ENCODE data around the gene DUSP5.

Gene DUSP5

DNA sequence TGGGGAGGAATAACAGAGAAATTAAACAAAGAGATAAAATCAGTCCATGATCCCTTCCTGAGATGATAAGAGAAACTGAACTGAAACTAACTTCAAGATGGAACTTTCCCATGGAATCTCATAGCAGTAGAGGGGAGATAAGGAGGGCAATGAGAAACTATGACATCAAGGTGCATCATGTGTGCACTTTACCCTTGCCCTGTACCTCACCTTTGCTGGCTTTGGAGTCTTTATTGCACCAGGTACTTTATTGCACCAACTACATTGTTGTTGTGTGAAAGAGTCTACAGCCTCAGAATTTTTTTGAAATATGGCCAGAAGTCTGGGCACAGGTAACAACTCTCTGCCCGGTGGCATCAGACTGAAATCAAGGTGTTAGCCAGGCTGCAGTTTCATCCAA is 58.6 kb downstream of the DUSP5 start:
- no peak for DNase-seq (ENCODE audit: low read depth in 2 of 2)
- TF ChIP-seq, protein P1, sequence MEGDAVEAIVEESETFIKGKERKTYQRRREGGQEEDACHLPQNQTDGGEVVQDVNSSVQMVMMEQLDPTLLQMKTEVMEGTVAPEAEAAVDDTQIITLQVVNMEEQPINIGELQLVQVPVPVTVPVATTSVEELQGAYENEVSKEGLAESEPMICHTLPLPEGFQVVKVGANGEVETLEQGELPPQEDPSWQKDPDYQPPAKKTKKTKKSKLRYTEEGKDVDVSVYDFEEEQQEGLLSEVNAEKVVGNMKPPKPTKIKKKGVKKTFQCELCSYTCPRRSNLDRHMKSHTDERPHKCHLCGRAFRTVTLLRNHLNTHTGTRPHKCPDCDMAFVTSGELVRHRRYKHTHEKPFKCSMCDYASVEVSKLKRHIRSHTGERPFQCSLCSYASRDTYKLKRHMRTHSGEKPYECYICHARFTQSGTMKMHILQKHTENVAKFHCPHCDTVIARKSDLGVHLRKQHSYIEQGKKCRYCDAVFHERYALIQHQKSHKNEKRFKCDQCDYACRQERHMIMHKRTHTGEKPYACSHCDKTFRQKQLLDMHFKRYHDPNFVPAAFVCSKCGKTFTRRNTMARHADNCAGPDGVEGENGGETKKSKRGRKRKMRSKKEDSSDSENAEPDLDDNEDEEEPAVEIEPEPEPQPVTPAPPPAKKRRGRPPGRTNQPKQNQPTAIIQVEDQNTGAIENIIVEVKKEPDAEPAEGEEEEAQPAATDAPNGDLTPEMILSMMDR (IDR thresholded peaks at IDR 0.05; ENCODE audit: low read depth, low read length) = no peak
- no peak overlapping the region for H3K4me3 ChIP-seq (replicated peaks in 1 of 2; ENCODE audit: low read depth in 2 of 2, low read length in 2 of 2)

DNA sequence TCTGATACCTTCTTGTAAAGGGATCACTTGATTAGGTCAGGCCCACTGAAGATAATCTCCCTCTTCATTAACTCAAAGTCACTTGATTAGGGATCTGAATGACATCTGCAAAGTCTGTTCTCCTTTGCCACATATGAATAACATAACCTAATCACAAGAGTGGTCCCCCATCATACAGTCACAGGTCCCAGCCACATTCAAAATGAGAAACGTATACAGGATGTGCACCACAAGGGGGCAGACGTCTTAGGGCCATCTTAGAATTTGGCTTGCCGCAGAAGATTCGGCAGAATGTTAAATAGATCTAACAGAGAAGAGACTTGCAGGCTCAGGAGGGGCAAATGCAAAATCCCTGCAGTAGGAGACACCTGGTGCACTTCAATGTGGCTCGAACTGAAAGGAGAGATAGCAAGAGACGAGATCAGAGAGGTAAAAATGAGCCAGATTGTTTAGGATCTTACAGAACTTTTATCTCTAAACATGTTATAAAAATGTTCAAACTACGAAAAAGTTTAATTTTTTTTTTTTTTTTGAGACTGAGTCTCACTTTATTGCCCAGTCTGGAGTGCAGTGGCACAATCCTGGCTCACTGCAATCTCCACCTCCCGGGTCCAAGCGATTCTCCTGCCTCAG is 59.4 kb downstream of the DUSP5 start:
- TF ChIP-seq, protein P1 (IDR thresholded peaks at IDR 0.05; ENCODE audit: low read depth, low read length) = peak; percentile 83
- H3K4me3 ChIP-seq (replicated peaks in 1 of 2; ENCODE audit: low read depth in 2 of 2, low read length in 2 of 2) = no peak overlapping the region

DNA sequence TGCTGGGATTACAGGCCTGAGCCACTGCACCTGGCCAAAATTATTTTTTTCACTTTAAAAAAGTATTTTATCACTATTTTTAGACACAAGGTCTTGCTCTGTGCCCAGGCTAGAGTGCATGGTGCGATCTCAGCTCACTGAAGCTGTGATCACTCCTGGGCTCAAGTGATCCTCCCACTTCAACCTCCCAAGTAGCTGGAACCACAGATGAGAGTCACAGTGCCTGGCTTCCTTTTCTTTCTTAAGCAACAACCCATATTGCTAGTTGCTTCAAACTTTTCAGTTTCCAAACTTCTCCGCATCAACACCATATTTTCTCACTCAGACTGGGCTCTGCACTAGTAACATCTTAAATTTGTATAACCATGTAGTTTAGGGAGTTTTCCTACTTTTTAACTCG is 60.3 kb downstream of the DUSP5 start:
- H3K4me3 ChIP-seq (replicated peaks in 1 of 2; ENCODE audit: low read depth in 2 of 2, low read length in 2 of 2) = no peak overlapping the region
- TF ChIP-seq, protein P1 (IDR thresholded peaks at IDR 0.05; ENCODE audit: low read depth, low read length) = no peak
- no peak for DNase-seq (ENCODE audit: low read depth in 2 of 2)

More for the DNA sequence above, 59.4 kb downstream of the DUSP5 start:
- peak; percentile 72 to 76 for DNase-seq (ENCODE audit: low read depth in 2 of 2)

DNA sequence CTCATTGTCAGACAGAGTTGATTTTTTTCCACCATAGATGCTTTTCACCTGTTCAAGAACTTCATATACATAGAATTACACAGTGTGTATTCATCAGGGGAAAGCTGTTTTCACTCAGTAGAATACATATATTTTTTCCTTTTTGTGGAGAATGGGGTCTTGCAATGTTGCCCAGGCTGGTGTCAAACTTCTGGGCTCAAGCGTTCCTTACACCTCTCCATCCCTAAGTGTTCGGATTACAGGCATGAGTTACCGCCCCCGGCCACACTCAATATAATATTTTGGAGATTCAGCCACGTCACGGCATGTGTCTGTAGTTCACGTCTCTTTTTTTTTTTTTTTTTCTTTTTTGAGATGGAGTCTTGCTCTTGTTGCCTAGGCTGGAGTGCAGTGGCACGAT is 62.3 kb downstream of the DUSP5 start:
- DNase-seq (ENCODE audit: low read depth in 2 of 2) = no peak
- TF ChIP-seq, protein P1 (IDR thresholded peaks at IDR 0.05; ENCODE audit: low read depth, low read length) = no peak

More for the DNA sequence above, 62.3 kb downstream of the DUSP5 start:
- no peak overlapping the region for H3K4me3 ChIP-seq (replicated peaks in 1 of 2; ENCODE audit: low read depth in 2 of 2, low read length in 2 of 2)
